Left colon (tissue), 2 donors: ENCODE data around the gene FLT1. TPM values are rescaled to one million over a fixed set of nuclear protein-coding genes. Genes with fewer than 3 reads are reported as not detected.
A peak's percentile ranks its signal among the peaks of the same experiment; 100 is the strongest.

Source experiments
- ATAC-seq: fragments of 200-7000 bp; cut with Tn5 transposase; one replicate; pipeline ENCODE4 v1.9.1; 2020; ENCODE audit warnings: mild to moderate bottlenecking, moderate library complexity
- DNase-seq, 2 donors: peaks; one replicate each; pipeline ENCODE4 v3.0.0-alpha.2; 2020
- intact Hi-C, 2 donors: fragments of 100-400 bp; cut with DNase I in 1 of 2; cut with micrococcal nuclease in 1 of 2; formaldehyde crosslinking; loops; one replicate each; pipeline versions ENCODE4 v1.11.2 to v1.14.0; 2022; cut with DNase I, micrococcal nuclease
- long read RNA-seq: library from polyadenylated mRNA; unstranded; transcript quantifications from one replicate; pipeline ENCODE4 v2.0.0, GENCODE V29; 2021
- total RNA-seq, 2 donors: library from RNA; stranded (reverse); fragmentation: NEBNext Ultra II Directional; extraction: Animal tissue kit (Norgen Biotek cat#: 25700); gene quantifications; one replicate each; pipeline ENCODE4 v1.2.1, GENCODE V29; 2021
- donor health status: DM: no; HTN: no; CAD: no.
- donor health status: DM: yes; HTN: yes; CAD: no.

Gene FLT1
- 1 to 10 TPM; 5.7 to 5.8 TPM for total RNA-seq
- long read RNA-seq, partial matches to known transcripts = 0 of 3 reads
- long read RNA-seq, other reads (novel, unspliced or antisense) = 3 of 3 reads

- peak; percentile 56 for ATAC-seq
- DNase-seq = peak in 1 of 2 donors; percentile 16
- intact Hi-C loops = no loop called here
Observed at GRCh38 chr13:28494778-28495537, at the start of gene FLT1. FLT1 (minus strand) TSS chr13:28495128; CDS start chr13:28494843, 285 bp downstream.

GRCh38 chr13:28544026-28544425, 49.1 kb upstream of the FLT1 start:
- intact Hi-C loops = no loop called here
- DNase-seq (no peak), ATAC-seq (no peak)

- ATAC-seq (no peak), DNase-seq (no peak)
- intact Hi-C loops = no loop called here
Observed at GRCh38 chr13:28542804-28543203, 47.9 kb upstream of the FLT1 start.

GRCh38 chr13:28541966-28542365, 47.0 kb upstream of the FLT1 start:
- intact Hi-C loops = no loop called here
- DNase-seq (no peak), ATAC-seq (no peak)

GRCh38 chr13:28540612-28541011, 45.7 kb upstream of the FLT1 start:
- ATAC-seq = no peak
- intact Hi-C loops = no loop called here

GRCh38 chr13:28539625-28540286, 44.8 kb upstream of the FLT1 start:
- ATAC-seq = no peak
- intact Hi-C loops = no loop called here

More at GRCh38 chr13:28540612-28541011, 45.7 kb upstream of the FLT1 start:
- no peak for DNase-seq

GRCh38 chr13:28538932-28539331, 44.0 kb upstream of the FLT1 start:
- ATAC-seq (no peak), DNase-seq (no peak)
- intact Hi-C loops = no loop called here

More at GRCh38 chr13:28539625-28540286, 44.8 kb upstream of the FLT1 start:
- no peak for DNase-seq

GRCh38 chr13:28537171-28537570, 42.2 kb upstream of the FLT1 start:
- ATAC-seq (no peak), DNase-seq (no peak)
- intact Hi-C loops = no loop called here

- ATAC-seq (peak; percentile 72), DNase-seq (no peak)
Observed at GRCh38 chr13:28536371-28536770, 41.4 kb upstream of the FLT1 start.

GRCh38 chr13:28535734-28536133, 40.8 kb upstream of the FLT1 start:
- intact Hi-C loops = no loop called here
- no peak for ATAC-seq
- no peak for DNase-seq

More at GRCh38 chr13:28536371-28536770, 41.4 kb upstream of the FLT1 start:
- intact Hi-C loops = no loop called here

GRCh38 chr13:28534801-28535200, 39.9 kb upstream of the FLT1 start:
- intact Hi-C loops = no loop called here
- ATAC-seq (no peak), DNase-seq (no peak)

- DNase-seq (no peak), ATAC-seq (no peak)
- intact Hi-C loops = no loop called here
Observed at GRCh38 chr13:28534210-28534609, 39.3 kb upstream of the FLT1 start.

GRCh38 chr13:28533441-28534166, 38.7 kb upstream of the FLT1 start:
- ATAC-seq (no peak), DNase-seq (no peak)
- intact Hi-C loops = no loop called here

- no peak for DNase-seq
Observed at GRCh38 chr13:28533125-28533436, 38.2 kb upstream of the FLT1 start.

GRCh38 chr13:28532388-28533124, 37.6 kb upstream of the FLT1 start:
- DNase-seq = peak in 1 of 2 donors; percentile 30
- ATAC-seq = peak; percentile 35
- intact Hi-C loops = no loop called here

More at GRCh38 chr13:28533125-28533436, 38.2 kb upstream of the FLT1 start:
- intact Hi-C loops = no loop called here
- no peak for ATAC-seq

GRCh38 chr13:28531845-28532387, 37.0 kb upstream of the FLT1 start:
- intact Hi-C loops = no loop called here
- ATAC-seq = peak; percentile 24
- no peak for DNase-seq

- intact Hi-C loops = no loop called here
Observed at GRCh38 chr13:28531077-28531844, 36.3 kb upstream of the FLT1 start.

GRCh38 chr13:28530729-28531076, 35.8 kb upstream of the FLT1 start:
- intact Hi-C loops = no loop called here
- no peak for ATAC-seq
- DNase-seq = no peak

More at GRCh38 chr13:28531077-28531844, 36.3 kb upstream of the FLT1 start:
- peak in 1 of 2 donors; percentile 49 for DNase-seq
- peak; percentile 66 for ATAC-seq
